K562 (cell line): ENCODE measurements around the gene EPSTI1. TPM values are rescaled to one million over a fixed set of nuclear protein-coding genes. Genes with fewer than 3 reads are reported as not detected.

Source experiments
- ATAC-seq: fragments of 200-7000 bp; cut with Tn5 transposase; 3 replicates; pipeline ENCODE4 v1.9.1; 2020; ENCODE audit warnings: moderate library complexity
- BruUV-seq: library from RNA; stranded (reverse); fragments of 400-500 nt; replicated peaks from 2 replicates; lab custom pipeline; 2021; lab: Mats Ljungman, UMichigan
- CTCF ChIA-PET: fragments of 300-600 bp; formaldehyde crosslinking; extraction: SDS; loops from one replicate; lab custom pipeline; 2021; ENCODE audit warnings: low intra/inter-chr PET ratio; lab: Yijun Ruan, JAX
- POLR2A ChIA-PET: fragments of 300-600, 350-650 bp; sonication (Branson Sonifier 250); formaldehyde crosslinking; extraction: SDS; loops from one replicate; lab custom pipeline; 2021; ENCODE audit warnings: antibody characterized with exemption, inconsistent platforms; lab: Yijun Ruan, JAX
- DNase-seq, 4 experiments: peaks; one replicate each; pipeline versions ENCODE4 v3.0.0 to v3.0.0-alpha.2; 2011 to 2018; ENCODE audit warnings: low spot score in 3 of 4, mixed read lengths in 3 of 4; ENCODE audit errors: extremely low read depth in 1 of 4
- FAIRE-seq: peaks from 2 replicates; lab custom pipeline; 2011; peaks lifted over from hg19 to GRCh38; lab: Jason Lieb, UNC
- H2AFZ ChIP-seq: 2 replicates; pipeline ENCODE4 v1.6.0; 2011; ENCODE audit warnings: low read depth, low read length, control low read depth, inconsistent platforms
- H3K27ac ChIP-seq: fragments of 200-600 bp; 3 replicates; pipeline ENCODE4 v1.8.0; 2011; ENCODE audit warnings: low read depth, mild to moderate bottlenecking, control low read depth, inconsistent platforms, low read length, moderate library complexity, mixed read lengths; ENCODE audit errors: extremely low read depth
- H3K27me3 ChIP-seq, 2 experiments: fragments of 300-600 bp in 1 of 2; 2 replicates in 1 of 2; 3 replicates in 1 of 2; pipeline versions ENCODE4 v1.6.0 to v1.8.0; 2011; ENCODE audit warnings: inconsistent platforms in 2 of 2, low read length in 2 of 2, mild to moderate bottlenecking in 1 of 2, mixed read lengths in 1 of 2, moderate library complexity in 1 of 2; ENCODE audit not compliant: control insufficient read depth in 2 of 2, insufficient read depth in 2 of 2
- H3K36me3 ChIP-seq: fragments of 300-600 bp; 3 replicates; pipeline ENCODE4 v1.8.0; 2011; ENCODE audit warnings: mild to moderate bottlenecking, low read length, inconsistent platforms; ENCODE audit not compliant: control insufficient read depth, insufficient read depth
- H3K4me1 ChIP-seq, 2 experiments: fragments of 200-600 bp in 1 of 2; replicated peaks in 1 of 2; 2 replicates in 1 of 2; 3 replicates in 1 of 2; pipeline versions ENCODE4 v1.5.1 to v1.8.0; 2011; ENCODE audit warnings: inconsistent platforms in 2 of 2, low read length in 2 of 2, mild to moderate bottlenecking in 1 of 2, mixed read lengths in 1 of 2, moderate library complexity in 1 of 2; ENCODE audit not compliant: control insufficient read depth in 2 of 2, insufficient read depth in 2 of 2
- H3K4me2 ChIP-seq: 2 replicates; pipeline ENCODE4 v1.6.1; 2011; ENCODE audit warnings: low read length, control low read depth, inconsistent platforms, mixed read lengths; ENCODE audit not compliant: insufficient read depth
- H3K4me3 ChIP-seq: fragments of 200-600 bp; sonication (generic), shearing (Covaris generic); 2 replicates; pipeline ENCODE4 v1.5.1; 2016; ENCODE audit warnings: control low read depth, inconsistent platforms
- H3K79me2 ChIP-seq: fragments of 200-600 bp; 3 replicates; pipeline ENCODE4 v1.8.0; 2011; ENCODE audit warnings: low read length, inconsistent platforms; ENCODE audit not compliant: control insufficient read depth, insufficient read depth
- H3K9ac ChIP-seq, 2 experiments: 2 replicates each; pipeline versions ENCODE4 v1.6.0 to v1.6.1; 2011; ENCODE audit warnings: low read depth in 2 of 2, low read length in 2 of 2, control low read depth in 1 of 2, inconsistent platforms in 1 of 2, mild to moderate bottlenecking in 1 of 2, mixed read lengths in 1 of 2; ENCODE audit not compliant: insufficient read depth in 1 of 2
- H3K9me1 ChIP-seq: one replicate; pipeline ENCODE4 v1.6.0; 2011; ENCODE audit warnings: inconsistent platforms, mild to moderate bottlenecking, low read length, moderate library complexity; ENCODE audit not compliant: control insufficient read depth, insufficient read depth
- H3K9me3 ChIP-seq: replicated peaks from 2 replicates; pipeline ENCODE4 v1.5.1; 2011; ENCODE audit warnings: low read depth, low read length, inconsistent platforms; ENCODE audit not compliant: control insufficient read depth, insufficient read depth
- H4K20me1 ChIP-seq: replicated peaks from 2 replicates; pipeline ENCODE4 v1.6.1; 2011; ENCODE audit warnings: low read length, inconsistent platforms, mixed read lengths; ENCODE audit not compliant: control insufficient read depth, insufficient read depth
- CBFA2T2 ChIP-seq: fragments of 450-650 bp; conservative IDR thresholded peaks from 2 replicates; pipeline ENCODE4 v1.6.1; 2017; ENCODE audit warnings: mild to moderate bottlenecking
- HOXB6 ChIP-seq: fragments of 250-450 bp; sonication (Bioruptor Pico); IDR thresholded peaks from 2 replicates; pipeline ENCODE4 v1.5.1; 2022; ENCODE audit warnings: mild to moderate bottlenecking, borderline replicate concordance
- MED1 ChIP-seq: sonication (generic); formaldehyde crosslinking; IDR thresholded peaks from 2 replicates; pipeline ENCODE4 v1.8.1; 2023; ENCODE audit warnings: missing genetic modification reagents, borderline replicate concordance
- PHF21A ChIP-seq: fragments of 450-650 bp; IDR thresholded peaks from 2 replicates; pipeline ENCODE4 v1.6.1; 2017; ENCODE audit warnings: low read depth, borderline replicate concordance
- SMAD3 ChIP-seq: fragments of 450-650 bp; formaldehyde crosslinking; conservative IDR thresholded peaks from 2 replicates; pipeline ENCODE4 v1.4.0; 2020; ENCODE audit warnings: mild to moderate bottlenecking
- STAT5B ChIP-seq: fragments of 250-450 bp; sonication (Bioruptor Pico); IDR thresholded peaks from 2 replicates; pipeline ENCODE4 v1.8.0; 2021; ENCODE audit warnings: mild to moderate bottlenecking, inconsistent platforms
- ZEB2 ChIP-seq: fragments of 450-650 bp; IDR thresholded peaks from 2 replicates; pipeline ENCODE4 v1.6.1; 2016
- ZNF184 ChIP-seq: sonication (generic); formaldehyde crosslinking; IDR thresholded peaks from 2 replicates; pipeline ENCODE4 v1.5.0; 2020; ENCODE audit warnings: missing genetic modification reagents
- WGBS: fragments of 100-300 bp; shearing (Covaris generic); methylation state at CpG from one replicate; pipeline ENCODE4 v1.1.6; 2016; ENCODE audit warnings: low coverage, mixed read lengths; ENCODE audit not compliant: insufficient coverage; ENCODE audit errors: missing lambda C conversion rate; 5-methylcytosine and 5-hydroxymethylcytosine counted together
- in situ Hi-C: fragments of 300-500 bp; cut with MboI; formaldehyde crosslinking; loops from 4 replicates; pipeline ENCODE4 v1.15.0; 2018; ENCODE audit warnings: inconsistent platforms, mixed read lengths
- intact Hi-C: fragments of 100-400 bp; cut with micrococcal nuclease; formaldehyde crosslinking; loops from 2 replicates; pipeline ENCODE4 v1.14.2; 2022
- polyA plus RNA-seq, 8 experiments: library from polyadenylated mRNA; depleted of rRNA in 4 of 8; stranded (reverse) in 5 of 8; unstranded in 3 of 8; fragments of >200 nt; fragmentation: Nextera tagmentation in 2 of 8; fragmentation: Illumina TruSeq in 1 of 8; extraction: Ambion mirVana in 2 of 8; extraction: Trizol in 1 of 8; gene quantifications; 2 replicates each; pipeline versions ENCODE4 v1.2.1 to v1.2.3, GENCODE V29; 2011 to 2014; ENCODE audit warnings: inconsistent platforms in 1 of 8, missing spikeins in 1 of 8
- total RNA-seq, 7 experiments: library from RNA; depleted of rRNA in 6 of 7; stranded (reverse); fragments of >200 nt in 6 of 7; fragmentation: Illumina TruSeq in 2 of 7; extraction: Trizol in 2 of 7; gene quantifications; 2 replicates each; pipeline versions ENCODE4 v1.2.1 to v1.2.3, GENCODE V29; 2011 to 2021; ENCODE audit warnings: low replicate concordance in 1 of 7
- TF ChIP-seq, protein P1 (sequence below): fragments of 450-650 bp; IDR thresholded peaks from 2 replicates; pipeline ENCODE4 v1.6.1; 2016; ENCODE audit warnings: mild to moderate bottlenecking
- TF ChIP-seq, protein P2 (sequence below): fragments of 250-450 bp; sonication (Bioruptor Pico); IDR thresholded peaks from 2 replicates; pipeline ENCODE4 v1.8.0; 2021; ENCODE audit warnings: moderate library complexity, mild to moderate bottlenecking, inconsistent platforms
- TF ChIP-seq, protein P3 (sequence below): sonication (generic); formaldehyde crosslinking; IDR thresholded peaks from 2 replicates; pipeline ENCODE4 v1.8.0; 2022; ENCODE audit warnings: missing genetic modification reagents, mild to moderate bottlenecking, moderate library complexity, borderline replicate concordance

EPSTI1 gene
- total and polyA plus RNA-seq, 9 of the 15 experiments (the other 6 are each of a cell fraction or from before 2014, with no cell fraction given) = 0.18 to 1.0 TPM; not detected in 7

DNA sequence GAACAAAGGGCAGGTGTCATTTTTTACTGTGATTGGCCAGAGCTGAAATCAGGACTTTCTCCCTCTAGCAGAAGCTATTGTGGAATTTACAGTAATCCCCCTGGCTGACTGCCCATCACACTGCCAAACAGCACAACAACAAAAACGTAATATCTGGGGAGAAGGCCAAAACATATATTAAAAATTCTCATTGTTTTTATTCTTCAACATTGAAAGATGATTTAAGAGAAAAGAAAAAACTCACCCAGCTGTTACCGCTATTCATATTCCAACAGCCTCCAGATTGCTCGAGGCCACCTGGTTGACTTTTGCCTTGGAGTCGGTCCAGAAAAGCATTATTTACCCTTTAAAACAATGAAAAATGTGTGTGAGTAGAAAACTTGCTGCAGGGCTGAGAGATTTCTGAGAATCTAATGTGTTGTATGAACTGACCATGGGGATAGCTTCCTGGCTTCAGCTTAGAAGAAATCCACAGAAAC is 97.2 kb downstream of the EPSTI1 start:
- FAIRE-seq = no peak
- CTCF ChIA-PET = no interaction called here

DNA sequence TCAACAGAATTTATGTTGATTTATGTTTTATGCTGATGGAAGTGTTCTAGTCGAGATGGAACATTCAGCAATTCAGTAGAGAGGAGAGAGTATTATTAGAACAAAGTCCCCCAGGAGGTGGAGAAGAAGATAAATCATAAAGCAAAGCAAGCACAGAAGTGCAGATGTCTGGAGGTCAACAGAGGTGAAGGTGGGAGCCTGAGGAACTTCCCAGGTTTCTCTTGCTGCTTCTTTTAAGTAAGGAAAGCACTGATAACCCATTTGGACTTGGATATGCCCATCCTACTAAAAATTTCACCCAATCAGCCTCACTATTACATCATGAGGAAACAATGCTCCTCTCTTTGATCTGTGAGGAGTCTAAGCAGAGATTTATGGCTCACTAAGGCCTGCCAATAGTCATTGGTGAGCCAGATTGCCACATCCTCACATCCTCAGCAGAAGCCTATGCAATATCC is 98.8 kb downstream of the EPSTI1 start:
- no peak for FAIRE-seq
- intact Hi-C loops = no loop called here
- no peak for TF ChIP-seq CBFA2T2
- no peak for TF ChIP-seq PHF21A
- TF ChIP-seq ZNF184 = no peak
- TF ChIP-seq HOXB6 (CRISPR knock-in tag) = no peak
- no peak for TF ChIP-seq STAT5B (CRISPR knock-in tag)
- TF ChIP-seq ZEB2 = no peak
- TF ChIP-seq, protein P1, sequence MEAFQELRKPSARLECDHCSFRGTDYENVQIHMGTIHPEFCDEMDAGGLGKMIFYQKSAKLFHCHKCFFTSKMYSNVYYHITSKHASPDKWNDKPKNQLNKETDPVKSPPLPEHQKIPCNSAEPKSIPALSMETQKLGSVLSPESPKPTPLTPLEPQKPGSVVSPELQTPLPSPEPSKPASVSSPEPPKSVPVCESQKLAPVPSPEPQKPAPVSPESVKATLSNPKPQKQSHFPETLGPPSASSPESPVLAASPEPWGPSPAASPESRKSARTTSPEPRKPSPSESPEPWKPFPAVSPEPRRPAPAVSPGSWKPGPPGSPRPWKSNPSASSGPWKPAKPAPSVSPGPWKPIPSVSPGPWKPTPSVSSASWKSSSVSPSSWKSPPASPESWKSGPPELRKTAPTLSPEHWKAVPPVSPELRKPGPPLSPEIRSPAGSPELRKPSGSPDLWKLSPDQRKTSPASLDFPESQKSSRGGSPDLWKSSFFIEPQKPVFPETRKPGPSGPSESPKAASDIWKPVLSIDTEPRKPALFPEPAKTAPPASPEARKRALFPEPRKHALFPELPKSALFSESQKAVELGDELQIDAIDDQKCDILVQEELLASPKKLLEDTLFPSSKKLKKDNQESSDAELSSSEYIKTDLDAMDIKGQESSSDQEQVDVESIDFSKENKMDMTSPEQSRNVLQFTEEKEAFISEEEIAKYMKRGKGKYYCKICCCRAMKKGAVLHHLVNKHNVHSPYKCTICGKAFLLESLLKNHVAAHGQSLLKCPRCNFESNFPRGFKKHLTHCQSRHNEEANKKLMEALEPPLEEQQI = no peak
- TF ChIP-seq, protein P2, sequence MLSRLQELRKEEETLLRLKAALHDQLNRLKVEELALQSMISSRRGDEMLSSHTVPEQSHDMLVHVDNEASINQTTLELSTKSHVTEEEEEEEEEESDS = no peak
- TF ChIP-seq MED1 (CRISPR knock-in tag) = no peak

More for the DNA sequence above, 97.2 kb downstream of the EPSTI1 start:
- in situ Hi-C loops (no loop called here), intact Hi-C loops (no loop called here)
- Histone ChIP-seq H3K4me3 (no peak overlapping the region), H3K27ac (no peak overlapping the region), H3K36me3 (no peaks in the 10 kb centered on the region), H3K9ac (no peak overlapping the region), H3K9me1 (no peaks in the 10 kb centered on the region), H2AFZ (no peak overlapping the region), H3K4me1 (no peaks in the 10 kb centered on the region), H4K20me1 (no peaks in the 10 kb centered on the region), H3K9me3 (no peaks in the 10 kb centered on the region), H3K79me2 (no peaks in the 10 kb centered on the region), H3K4me2 (no peak overlapping the region), H3K27me3 (no peaks in the 10 kb centered on the region)
- ATAC-seq = no peak
- WGBS = 4% methylated on average over 4 of the region's 4 CpGs
- BruUV-seq = no TSS peak
- no peak for TF ChIP-seq SMAD3 (CRISPR knock-in tag)
- TF ChIP-seq, protein P3, sequence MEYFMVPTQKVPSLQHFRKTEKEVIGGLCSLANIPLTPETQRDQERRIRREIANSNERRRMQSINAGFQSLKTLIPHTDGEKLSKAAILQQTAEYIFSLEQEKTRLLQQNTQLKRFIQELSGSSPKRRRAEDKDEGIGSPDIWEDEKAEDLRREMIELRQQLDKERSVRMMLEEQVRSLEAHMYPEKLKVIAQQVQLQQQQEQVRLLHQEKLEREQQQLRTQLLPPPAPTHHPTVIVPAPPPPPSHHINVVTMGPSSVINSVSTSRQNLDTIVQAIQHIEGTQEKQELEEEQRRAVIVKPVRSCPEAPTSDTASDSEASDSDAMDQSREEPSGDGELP = no peak
- DNase-seq = no peak
- POLR2A ChIA-PET = interaction anchor here (0.6 to 1.0 kb wide), 3 partner anchors 16 to 177 kb away, joined by 3 to 5 read pairs (median 4); no protein-coding TSS in a partner anchor

More for the DNA sequence above, 98.8 kb downstream of the EPSTI1 start:
- Histone ChIP-seq H3K79me2 (no peaks in the 10 kb centered on the region), H3K4me3 (no peak overlapping the region), H3K36me3 (no peaks in the 10 kb centered on the region), H3K27me3 (no peaks in the 10 kb centered on the region), H3K9me1 (no peaks in the 10 kb centered on the region), H3K27ac (no peak overlapping the region), H3K9me3 (no peaks in the 10 kb centered on the region), H3K4me2 (no peak overlapping the region), H2AFZ (no peak overlapping the region), H4K20me1 (no peaks in the 10 kb centered on the region), H3K9ac (no peak overlapping the region), H3K4me1 (no peaks in the 10 kb centered on the region)
- ChIA-PET CTCF (no interaction called here), POLR2A (no interaction called here)
- WGBS = 0% methylated on average over 1 of the region's 1 CpG
- ATAC-seq (no peak), DNase-seq (no peak)
- no TSS peak for BruUV-seq
- in situ Hi-C loops = no loop called here
